H1 (cell line): ENCODE data around the gene ZBTB48. TPM values are rescaled to one million over a fixed set of nuclear protein-coding genes. Genes with fewer than 3 reads are reported as not detected.

Source experiments
- ATF2 ChIP-seq: IDR thresholded peaks from 2 replicates; pipeline ENCODE4 v1.6.1; 2012; ENCODE audit warnings: low read length, inconsistent platforms
- ATF3 ChIP-seq: IDR thresholded peaks from 2 replicates; pipeline ENCODE4 v1.6.1; 2011; ENCODE audit warnings: low read depth, mild to moderate bottlenecking, low read length; ENCODE audit not compliant: insufficient read depth
- BCL11A ChIP-seq, 2 experiments: IDR thresholded peaks; one replicate each; pipeline ENCODE4 v1.6.1; 2011; ENCODE audit warnings: low read depth in 2 of 2, low read length in 2 of 2, mild to moderate bottlenecking in 2 of 2
- CBX5 ChIP-seq: fragments of 300-800, 300-1000 bp; sonication (generic); IDR thresholded peaks from 2 replicates; pipeline ENCODE4 v1.7.1; 2016; ENCODE audit warnings: antibody characterized with exemption, low read length, low read depth
- CHD1 ChIP-seq: IDR thresholded peaks from 2 replicates; pipeline ENCODE4 v1.6.1; 2012; ENCODE audit warnings: low read depth, low read length, improper control_type of control experiment
- E2F6 ChIP-seq: IDR thresholded peaks from 2 replicates; pipeline ENCODE4 v1.6.1; 2012; ENCODE audit warnings: inconsistent platforms
- EGR1 ChIP-seq: IDR thresholded peaks from 2 replicates; pipeline ENCODE4 v1.6.1; 2011; ENCODE audit warnings: low read depth, low read length, borderline replicate concordance
- EP300 ChIP-seq, 2 experiments: IDR thresholded peaks; 1 replicate in 1 of 2; 2 replicates in 1 of 2; pipeline ENCODE4 v1.6.1; 2011 to 2012; ENCODE audit warnings: low read depth in 2 of 2, low read length in 2 of 2, mild to moderate bottlenecking in 2 of 2, borderline replicate concordance in 1 of 2, inconsistent platforms in 1 of 2, moderate library complexity in 1 of 2
- HDAC6 ChIP-seq: IDR thresholded peaks from one replicate; pipeline ENCODE4 v1.7.1; 2012; ENCODE audit warnings: low read depth, mild to moderate bottlenecking, inconsistent platforms, low read length, moderate library complexity
- KDM1A ChIP-seq: fragments of 200-600, 300-600 bp; sonication (generic); IDR thresholded peaks from 2 replicates; pipeline ENCODE4 v1.7.1; 2016; ENCODE audit warnings: mild to moderate bottlenecking, low read length, borderline replicate concordance
- KDM5A ChIP-seq: fragments of 200-600 bp; IDR thresholded peaks from 2 replicates; pipeline ENCODE4 v1.7.1; 2012; ENCODE audit warnings: mild to moderate bottlenecking, low read length, inconsistent platforms, mixed read lengths
- RAD21 ChIP-seq, 2 experiments: IDR thresholded peaks in 1 of 2; conservative IDR thresholded peaks in 1 of 2; 2 replicates each; pipeline ENCODE4 v1.6.1; 2011; ENCODE audit warnings: low read depth in 2 of 2, low read length in 2 of 2, improper control_type of control experiment in 1 of 2, inconsistent platforms in 1 of 2, mild to moderate bottlenecking in 1 of 2, moderate library complexity in 1 of 2
- RBBP5 ChIP-seq: IDR thresholded peaks from 2 replicates; pipeline ENCODE4 v1.7.1; 2012; ENCODE audit warnings: low read depth, mild to moderate bottlenecking, inconsistent platforms, low read length, moderate library complexity, borderline replicate concordance
- RFX5 ChIP-seq: IDR thresholded peaks from 2 replicates; pipeline ENCODE4 v1.6.1; 2011; ENCODE audit warnings: low read depth, low read length, improper control_type of control experiment, borderline replicate concordance
- SP1 ChIP-seq: IDR thresholded peaks from 2 replicates; pipeline ENCODE4 v1.6.1; 2011; ENCODE audit warnings: low read depth, low read length
- SRF ChIP-seq: IDR thresholded peaks from 2 replicates; pipeline ENCODE4 v1.6.1; 2011; ENCODE audit warnings: mild to moderate bottlenecking, low read depth, low read length, moderate library complexity
- SUZ12 ChIP-seq: fragments of 200-600 bp; sonication (generic); IDR thresholded peaks from 2 replicates; pipeline ENCODE4 v1.6.1; 2012; ENCODE audit warnings: mild to moderate bottlenecking, inconsistent platforms, low read length, moderate library complexity, mixed read lengths
- TAF7 ChIP-seq: optimal IDR thresholded peaks from 2 replicates; pipeline ENCODE3; 2011; ENCODE audit warnings: low read depth, mild to moderate bottlenecking, inconsistent platforms, low read length, moderate library complexity, borderline replicate concordance
- TBP ChIP-seq: IDR thresholded peaks from 2 replicates; pipeline ENCODE4 v1.6.1; 2011; ENCODE audit warnings: low read depth, low read length, improper control_type of control experiment
- ZNF274 ChIP-seq: IDR thresholded peaks from 2 replicates; pipeline ENCODE4 v1.7.0; 2012; ENCODE audit warnings: low read length, borderline replicate concordance; ENCODE audit errors: extremely low read depth
- polyA plus RNA-seq, 7 experiments: library from polyadenylated mRNA; depleted of rRNA in 3 of 7; stranded (reverse) in 5 of 7; unstranded in 2 of 7; fragments of >200 nt in 5 of 7; fragments of 200-250 nt in 2 of 7; gene quantifications; 1 replicate in 5 of 7; 2 replicates in 1 of 7; 4 replicates in 1 of 7; pipeline versions ENCODE4 v1.2.1 to v1.2.3, GENCODE V29; 2011 to 2013; ENCODE audit warnings: missing spikeins in 2 of 7, mixed read lengths in 2 of 7
- total RNA-seq: library from RNA; stranded (reverse); fragmentation: NEBNext Ultra II Directional; extraction: Animal tissue kit (Norgen Biotek cat#: 25700); gene quantifications from 2 replicates; pipeline ENCODE4 v1.2.1, GENCODE V29; 2021

The ZBTB48 gene
- total and polyA plus RNA-seq, 2 of the 8 experiments (the other 6 are each of a cell fraction or from before 2014, with no cell fraction given), result 28.2 to 28.8 TPM

GRCh38 chr1:6624710-6625583, 45.2 kb downstream of the ZBTB48 start, which contains the start of gene THAP3 (continued):
- TF ChIP-seq ATF2, result no peak
- no peak for TF ChIP-seq RAD21 (IDR thresholded peaks at IDR 0.05 in 1 of 2, conservative IDR thresholded peaks at IDR 0.05 in 1 of 2; ENCODE audit: low read depth in 2 of 2, low read length in 2 of 2)
- TF ChIP-seq BCL11A (IDR thresholded peaks at IDR 0.05; ENCODE audit: low read depth in 2 of 2, low read length in 2 of 2), result no peak
- TF ChIP-seq CBX5, result no peak
- TF ChIP-seq RBBP5, result peak; percentile 61; the same call in 1 of the 2 replicates
- TF ChIP-seq SP1, result no peak; the same call in 1 of the 2 replicates
- peak; percentile 86 for TF ChIP-seq TAF7
- no peak for TF ChIP-seq SUZ12
- no peak for TF ChIP-seq KDM1A
- TF ChIP-seq ZNF274, result no peak
- TF ChIP-seq RFX5, result no peak
- no peak for TF ChIP-seq E2F6
- TF ChIP-seq EP300 (IDR thresholded peaks at IDR 0.05; ENCODE audit: borderline replicate concordance in 1 of 2, low read depth in 2 of 2, low read length in 2 of 2), result 0 out of 3 replicates have a peak, but pooled peaks of 1 of the 2 experiments have one; percentile 13
- TF ChIP-seq SRF, result no peak
- peak; percentile 34; the same call in 1 of the 2 replicates for TF ChIP-seq TBP
- no peak for TF ChIP-seq CHD1
- TF ChIP-seq KDM5A, result no peak
- no peak for TF ChIP-seq EGR1
- no peak for TF ChIP-seq ATF3
- TF ChIP-seq HDAC6, result no peak
